Neural cell (in vitro differentiated cells): Measurements from ENCODE around the gene ANAPC2.

Experiments
- EP300 ChIP-seq: fragments of 450-650 bp; conservative IDR thresholded peaks from 2 replicates; pipeline ENCODE4 v1.6.1; 2014; ENCODE audit warnings: antibody characterized with exemption, mild to moderate bottlenecking, moderate library complexity; ENCODE audit not compliant: poor library complexity, severe bottlenecking
- EZH2 ChIP-seq: fragments of 200-600, 300-800 bp; shearing (Covaris generic), sonication (generic); IDR thresholded peaks from 2 replicates; pipeline ENCODE4 v1.6.1; 2014; ENCODE audit warnings: antibody characterized with exemption, low read length, borderline replicate concordance, mild to moderate bottlenecking; ENCODE audit not compliant: insufficient read depth, poor library complexity, severe bottlenecking
- MXI1 ChIP-seq: fragments of 450-650 bp; conservative IDR thresholded peaks from 2 replicates; pipeline ENCODE4 v1.6.1; 2014; ENCODE audit warnings: antibody characterized with exemption, mild to moderate bottlenecking; ENCODE audit not compliant: poor library complexity, severe bottlenecking
- POLR2AphosphoS5 ChIP-seq: IDR thresholded peaks from 2 replicates; pipeline ENCODE4 v1.6.1; 2012
- TAF1 ChIP-seq: IDR thresholded peaks from 2 replicates; pipeline ENCODE4 v1.6.1; 2012; ENCODE audit warnings: low read depth
- TF ChIP-seq, protein P1 (sequence below): fragments of 450-650 bp; IDR thresholded peaks from 2 replicates; pipeline ENCODE4 v1.5.1; 2014; ENCODE audit warnings: antibody characterized with exemption, mild to moderate bottlenecking, moderate library complexity; ENCODE audit not compliant: poor library complexity, severe bottlenecking
- TF ChIP-seq, protein P2 (sequence below): IDR thresholded peaks from 2 replicates; pipeline ENCODE4 v1.6.1; 2012; ENCODE audit warnings: borderline replicate concordance

DNA sequence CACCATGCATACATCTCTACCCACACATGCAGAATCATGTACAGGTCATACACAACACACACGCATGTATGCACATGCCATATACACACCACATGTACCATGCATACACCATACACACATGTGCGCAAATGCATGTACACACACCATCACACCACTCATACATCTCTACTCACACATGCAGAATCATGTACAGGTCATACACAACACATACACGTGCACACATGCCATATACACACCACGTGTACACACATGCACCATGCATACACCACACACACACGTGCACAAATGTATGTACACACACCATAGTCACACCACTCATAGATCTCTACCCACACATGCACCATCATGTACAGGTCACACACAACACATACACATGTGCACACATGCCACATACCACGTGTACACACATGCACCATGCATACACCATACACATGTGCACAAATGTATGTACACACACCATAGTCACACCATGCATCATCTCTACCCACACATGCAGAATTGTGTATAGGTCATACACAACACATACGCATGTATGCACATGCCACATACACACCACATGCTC, 35.4 kb downstream of the ANAPC2 start:
- TF ChIP-seq, protein P1, sequence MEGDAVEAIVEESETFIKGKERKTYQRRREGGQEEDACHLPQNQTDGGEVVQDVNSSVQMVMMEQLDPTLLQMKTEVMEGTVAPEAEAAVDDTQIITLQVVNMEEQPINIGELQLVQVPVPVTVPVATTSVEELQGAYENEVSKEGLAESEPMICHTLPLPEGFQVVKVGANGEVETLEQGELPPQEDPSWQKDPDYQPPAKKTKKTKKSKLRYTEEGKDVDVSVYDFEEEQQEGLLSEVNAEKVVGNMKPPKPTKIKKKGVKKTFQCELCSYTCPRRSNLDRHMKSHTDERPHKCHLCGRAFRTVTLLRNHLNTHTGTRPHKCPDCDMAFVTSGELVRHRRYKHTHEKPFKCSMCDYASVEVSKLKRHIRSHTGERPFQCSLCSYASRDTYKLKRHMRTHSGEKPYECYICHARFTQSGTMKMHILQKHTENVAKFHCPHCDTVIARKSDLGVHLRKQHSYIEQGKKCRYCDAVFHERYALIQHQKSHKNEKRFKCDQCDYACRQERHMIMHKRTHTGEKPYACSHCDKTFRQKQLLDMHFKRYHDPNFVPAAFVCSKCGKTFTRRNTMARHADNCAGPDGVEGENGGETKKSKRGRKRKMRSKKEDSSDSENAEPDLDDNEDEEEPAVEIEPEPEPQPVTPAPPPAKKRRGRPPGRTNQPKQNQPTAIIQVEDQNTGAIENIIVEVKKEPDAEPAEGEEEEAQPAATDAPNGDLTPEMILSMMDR = no peak
- TF ChIP-seq EP300 (no peak), TAF1 (no peak), EZH2 (no peak), POLR2AphosphoS5 (no peak), MXI1 (no peak)
- TF ChIP-seq, protein P2, sequence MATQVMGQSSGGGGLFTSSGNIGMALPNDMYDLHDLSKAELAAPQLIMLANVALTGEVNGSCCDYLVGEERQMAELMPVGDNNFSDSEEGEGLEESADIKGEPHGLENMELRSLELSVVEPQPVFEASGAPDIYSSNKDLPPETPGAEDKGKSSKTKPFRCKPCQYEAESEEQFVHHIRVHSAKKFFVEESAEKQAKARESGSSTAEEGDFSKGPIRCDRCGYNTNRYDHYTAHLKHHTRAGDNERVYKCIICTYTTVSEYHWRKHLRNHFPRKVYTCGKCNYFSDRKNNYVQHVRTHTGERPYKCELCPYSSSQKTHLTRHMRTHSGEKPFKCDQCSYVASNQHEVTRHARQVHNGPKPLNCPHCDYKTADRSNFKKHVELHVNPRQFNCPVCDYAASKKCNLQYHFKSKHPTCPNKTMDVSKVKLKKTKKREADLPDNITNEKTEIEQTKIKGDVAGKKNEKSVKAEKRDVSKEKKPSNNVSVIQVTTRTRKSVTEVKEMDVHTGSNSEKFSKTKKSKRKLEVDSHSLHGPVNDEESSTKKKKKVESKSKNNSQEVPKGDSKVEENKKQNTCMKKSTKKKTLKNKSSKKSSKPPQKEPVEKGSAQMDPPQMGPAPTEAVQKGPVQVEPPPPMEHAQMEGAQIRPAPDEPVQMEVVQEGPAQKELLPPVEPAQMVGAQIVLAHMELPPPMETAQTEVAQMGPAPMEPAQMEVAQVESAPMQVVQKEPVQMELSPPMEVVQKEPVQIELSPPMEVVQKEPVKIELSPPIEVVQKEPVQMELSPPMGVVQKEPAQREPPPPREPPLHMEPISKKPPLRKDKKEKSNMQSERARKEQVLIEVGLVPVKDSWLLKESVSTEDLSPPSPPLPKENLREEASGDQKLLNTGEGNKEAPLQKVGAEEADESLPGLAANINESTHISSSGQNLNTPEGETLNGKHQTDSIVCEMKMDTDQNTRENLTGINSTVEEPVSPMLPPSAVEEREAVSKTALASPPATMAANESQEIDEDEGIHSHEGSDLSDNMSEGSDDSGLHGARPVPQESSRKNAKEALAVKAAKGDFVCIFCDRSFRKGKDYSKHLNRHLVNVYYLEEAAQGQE = no peak
